CMK (cell line): Measurements from ENCODE around the gene DGKD.
"Not testable (repeated sequence)": the region's sequence is repeated elsewhere in the genome, so short reads cannot be mapped to it uniquely, and the experiment has no call there.

Source experiments
- DNase-seq: peaks from one replicate; pipeline ENCODE4 v3.0.0-alpha.2; 2010; ENCODE audit warnings: low read depth

DGKD gene

GRCh38 chr2:233362742-233363141 is 8.4 kb downstream of the DGKD start:
- DNase-seq = no peak

- DNase-seq = no peak
Observed at GRCh38 chr2:233363744-233364235, 9.5 kb downstream of the DGKD start.

GRCh38 chr2:233365861-233366520 is 11.7 kb downstream of the DGKD start:
- DNase-seq = no peak

- DNase-seq = no peak
Observed at GRCh38 chr2:233367586-233367985, 13.3 kb downstream of the DGKD start.

GRCh38 chr2:233368756-233369155 is 14.5 kb downstream of the DGKD start:
- DNase-seq = no peak

- DNase-seq = no peak
Observed at GRCh38 chr2:233369462-233369861, 15.2 kb downstream of the DGKD start.

- no peak for DNase-seq
Observed at GRCh38 chr2:233369897-233370685, 15.8 kb downstream of the DGKD start.

GRCh38 chr2:233371641-233372040 is 17.3 kb downstream of the DGKD start:
- DNase-seq = no peak

GRCh38 chr2:233372855-233373254 is 18.6 kb downstream of the DGKD start:
- no peak for DNase-seq

- no peak for DNase-seq
Observed at GRCh38 chr2:233373316-233373715, 19.0 kb downstream of the DGKD start.

GRCh38 chr2:233374776-233375175 is 20.5 kb downstream of the DGKD start:
- not testable (repeated sequence) for DNase-seq

GRCh38 chr2:233375490-233376314 is 21.4 kb downstream of the DGKD start:
- DNase-seq = no peak

- no peak for DNase-seq
Observed at GRCh38 chr2:233379034-233379433, 24.7 kb downstream of the DGKD start.

- no peak for DNase-seq
Observed at GRCh38 chr2:233379441-233379840, 25.1 kb downstream of the DGKD start.

- no peak for DNase-seq
Observed at GRCh38 chr2:233380132-233380895, 26.0 kb downstream of the DGKD start.

- no peak for DNase-seq
Observed at GRCh38 chr2:233380995-233381637, 26.8 kb downstream of the DGKD start.

GRCh38 chr2:233381638-233381995 is 27.3 kb downstream of the DGKD start:
- DNase-seq = no peak

GRCh38 chr2:233384015-233384414 is 29.7 kb downstream of the DGKD start:
- no peak for DNase-seq

- DNase-seq = no peak
Observed at GRCh38 chr2:233384811-233385488, 30.7 kb downstream of the DGKD start.

GRCh38 chr2:233385489-233386044 is 31.3 kb downstream of the DGKD start:
- no peak for DNase-seq
